ENCODE measurements around the gene CEP112.
A peak's percentile ranks its signal among the peaks of the same experiment; 100 is the strongest.

Gene CEP112

DNA sequence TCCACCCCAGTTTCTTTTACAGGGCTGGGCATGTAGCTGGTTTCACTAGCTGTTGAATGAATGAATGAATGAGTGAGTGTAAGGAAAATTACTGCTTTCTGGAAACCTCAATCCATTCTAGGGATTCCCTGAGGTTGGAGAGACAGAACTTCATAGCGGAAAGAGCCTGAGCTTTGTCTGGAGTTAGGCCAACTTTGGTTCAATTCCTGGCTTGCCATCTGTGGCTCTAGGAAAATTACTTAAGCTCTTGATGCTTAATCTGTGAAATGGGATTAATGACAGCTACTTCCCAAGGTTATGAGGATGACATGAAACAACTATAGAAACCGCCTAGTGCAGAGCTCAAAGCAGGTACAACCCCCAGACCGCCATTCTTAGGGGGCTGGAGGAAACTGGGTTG is 554.1 kb downstream of the CEP112 start:
- DNase-seq (ENCODE audit: low spot score) = no peak

DNA sequence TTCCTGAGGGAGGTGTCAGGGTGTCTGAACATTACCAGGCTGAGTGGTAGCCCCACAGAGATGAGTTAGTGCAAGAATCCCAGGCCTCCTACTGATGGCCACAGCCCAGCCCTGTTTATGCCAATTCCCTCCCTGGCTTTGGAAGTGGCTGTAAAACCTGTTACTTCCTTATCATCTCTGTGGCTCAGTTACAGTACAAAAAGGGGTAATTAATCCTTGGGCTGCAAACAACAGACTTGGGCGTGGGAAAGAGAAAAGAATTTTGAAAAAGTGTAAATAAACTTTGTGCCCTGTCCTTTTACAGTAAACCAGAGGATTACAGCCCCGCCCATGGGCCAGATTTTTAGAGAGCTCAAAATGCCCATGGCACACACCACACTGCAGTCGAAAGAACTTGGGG is 557.4 kb downstream of the CEP112 start:
- no peak for DNase-seq (ENCODE audit: low spot score)

- no peak for DNase-seq (ENCODE audit: low spot score)
These were observed 557.9 kb downstream of the CEP112 start for GRCh38 chr17:65633988-65634387.

- no peak for DNase-seq (ENCODE audit: low spot score)
These were observed 558.6 kb downstream of the CEP112 start for GRCh38 chr17:65633146-65633881.

DNA sequence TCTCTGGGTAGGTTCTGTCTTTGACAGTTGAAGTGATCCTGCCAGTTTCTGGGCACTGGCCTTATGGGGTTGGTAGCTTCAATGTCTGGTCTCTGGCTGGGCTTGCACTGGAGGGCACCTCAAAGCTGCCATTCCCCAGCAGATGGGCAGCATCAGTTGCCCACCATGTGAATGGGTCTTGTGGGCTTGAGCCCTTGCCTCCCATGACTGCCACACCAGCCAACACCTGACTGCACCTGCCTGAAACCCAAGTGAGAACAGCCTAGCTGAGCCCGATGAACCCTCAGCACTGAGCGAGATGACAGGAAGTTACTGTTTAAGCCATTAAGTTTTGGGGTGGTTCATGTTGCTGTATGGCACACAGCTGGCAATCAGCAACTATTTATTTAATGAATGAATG is 561.4 kb downstream of the CEP112 start:
- DNase-seq (ENCODE audit: low spot score) = no peak

GRCh38 chr17:65629234-65629690 is 562.7 kb downstream of the CEP112 start:
- no peak for DNase-seq (ENCODE audit: low spot score)

GRCh38 chr17:65628644-65629036 is 563.3 kb downstream of the CEP112 start:
- no peak for DNase-seq (ENCODE audit: low spot score)

- DNase-seq (ENCODE audit: low spot score) = peak; percentile 55
These were observed 563.9 kb downstream of the CEP112 start for GRCh38 chr17:65627891-65628643.

DNA sequence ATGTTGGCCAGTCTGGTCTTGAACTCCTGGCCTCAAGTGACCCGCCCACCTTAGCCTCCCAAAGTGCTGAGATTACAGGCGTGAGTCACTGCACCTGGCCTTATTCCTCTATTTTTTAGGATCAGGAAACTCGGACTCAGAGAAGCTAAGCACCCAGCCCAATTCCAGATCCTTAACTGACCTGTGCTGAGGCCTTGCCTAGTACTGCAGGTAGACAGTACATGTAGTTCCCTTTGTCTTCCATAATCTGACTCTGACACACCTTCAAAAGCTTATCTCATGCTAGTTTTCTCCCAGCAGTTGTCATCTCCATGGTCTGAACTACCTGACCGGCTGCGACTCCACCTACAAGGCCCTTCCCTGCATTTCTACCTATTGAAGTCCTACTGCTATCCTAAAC is 564.8 kb downstream of the CEP112 start:
- DNase-seq (ENCODE audit: low spot score) = no peak

DNA sequence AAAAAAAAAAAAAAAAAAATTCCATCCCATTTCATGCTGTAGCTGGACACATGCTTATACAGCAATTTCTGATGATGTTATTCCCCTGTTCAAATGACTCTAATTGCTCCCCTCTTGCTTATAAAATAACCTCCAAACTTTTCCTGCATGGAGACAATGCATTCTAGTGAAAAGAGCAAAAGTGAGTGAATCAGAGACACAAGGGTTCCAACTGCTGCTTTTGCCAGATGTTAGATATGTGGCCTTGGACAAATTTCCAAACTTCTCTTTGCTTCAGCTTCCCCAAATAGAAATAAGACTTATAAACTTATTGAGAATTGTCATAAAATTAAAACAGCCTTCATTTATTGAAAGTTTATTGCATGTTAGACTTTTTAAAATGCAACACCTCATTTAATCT is 565.5 kb downstream of the CEP112 start:
- no peak for DNase-seq (ENCODE audit: low spot score)

DNA sequence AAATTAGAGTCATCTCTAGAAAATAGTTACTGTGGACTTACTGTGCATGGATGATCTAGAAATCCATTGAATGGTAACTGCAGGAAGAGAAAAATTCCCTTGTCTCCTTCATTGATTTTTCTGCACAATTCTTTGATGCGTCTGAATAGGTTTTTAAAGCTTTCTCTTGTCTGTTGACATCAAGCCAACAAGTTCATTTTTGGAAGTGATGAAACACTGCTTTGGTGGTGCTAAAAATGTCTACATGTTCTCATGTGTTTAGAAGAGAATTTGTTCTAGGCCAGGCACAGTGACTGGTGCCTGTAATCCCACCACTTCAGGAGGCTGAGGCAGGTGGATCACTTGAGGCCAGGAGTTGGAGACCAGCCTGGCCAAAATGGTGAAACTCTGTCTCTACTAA is 573.4 kb downstream of the CEP112 start:
- no peak for DNase-seq (ENCODE audit: low spot score)

DNA sequence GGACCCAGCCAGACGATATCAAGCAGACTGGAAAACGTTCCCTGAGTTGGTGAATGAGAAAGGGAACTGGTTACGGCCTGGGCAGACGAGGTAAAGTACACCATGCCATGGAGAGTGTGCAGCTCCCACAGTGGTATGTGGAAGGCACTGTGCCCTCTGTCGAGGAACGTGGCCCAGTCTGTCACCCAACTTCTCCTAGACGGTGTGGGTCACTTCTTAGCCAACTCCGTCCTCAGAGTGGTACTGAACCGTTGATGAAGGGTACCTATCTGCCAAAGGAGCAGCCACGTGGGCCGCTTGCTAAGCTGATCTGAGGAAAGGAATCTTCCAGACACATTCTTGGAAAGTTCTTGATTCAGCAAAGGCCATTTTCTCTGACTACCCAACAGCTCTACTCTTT is 574.4 kb downstream of the CEP112 start:
- no peak for DNase-seq (ENCODE audit: low spot score)

- no peak for DNase-seq (ENCODE audit: low spot score)
These were observed 582.2 kb downstream of the CEP112 start for GRCh38 chr17:65609749-65610148.

DNA sequence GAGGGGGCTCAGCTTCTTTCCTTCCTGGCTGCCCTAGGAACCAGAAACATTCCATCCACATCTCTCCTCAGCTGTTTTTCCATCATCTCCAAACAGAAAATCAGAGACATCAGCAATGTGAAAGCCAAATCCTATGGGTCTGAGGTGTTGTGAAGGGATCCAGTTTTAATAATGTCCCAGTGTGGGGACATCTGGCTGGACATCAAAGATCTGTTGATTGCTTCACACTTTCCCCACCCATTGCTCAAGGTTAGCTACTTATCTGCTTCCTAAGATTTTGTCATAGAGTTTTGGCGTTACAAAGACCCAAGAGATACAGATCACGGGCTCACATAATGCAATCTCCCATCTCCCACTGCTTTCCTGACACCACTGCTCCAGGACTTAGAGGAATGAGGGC is 582.6 kb downstream of the CEP112 start:
- no peak for DNase-seq (ENCODE audit: low spot score)

DNA sequence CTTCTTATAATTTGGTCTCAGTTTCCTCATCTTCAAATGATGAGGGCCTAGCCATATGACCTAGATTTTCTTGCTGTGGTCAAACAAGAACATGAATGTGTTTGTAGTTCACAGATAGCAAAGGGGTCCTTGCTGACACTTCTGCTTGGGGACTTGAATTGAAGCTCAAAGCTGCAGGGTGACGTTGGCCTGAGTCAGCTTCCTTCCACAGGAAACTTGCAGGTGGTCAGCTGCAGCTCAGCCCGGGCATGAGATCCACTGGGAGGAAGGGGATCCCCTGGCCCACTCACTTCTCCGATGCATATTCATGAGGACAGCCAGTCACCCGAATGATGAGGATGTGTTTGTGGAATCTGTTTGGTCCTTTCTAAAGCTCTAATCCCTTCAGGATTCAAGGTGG is 587.9 kb downstream of the CEP112 start:
- no peak for DNase-seq (ENCODE audit: low spot score)

DNA sequence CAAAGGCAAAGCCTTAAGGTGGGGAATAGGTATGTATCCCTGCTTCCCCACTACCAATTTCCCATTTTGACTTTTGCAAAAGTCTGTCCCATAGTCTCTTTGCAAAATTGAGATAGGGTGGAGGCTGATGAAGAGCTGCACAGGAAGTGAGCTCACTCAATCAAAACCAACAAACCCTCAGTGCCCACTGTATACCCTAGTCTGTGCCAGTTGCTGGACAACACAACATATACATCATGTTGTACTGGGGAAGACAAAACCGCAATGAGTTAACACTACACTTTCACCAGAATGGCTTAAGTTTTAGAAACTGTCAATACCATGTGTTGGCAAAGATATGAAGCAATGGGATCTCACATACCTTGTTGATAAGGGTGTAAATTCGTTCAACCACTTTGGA is 590.1 kb downstream of the CEP112 start:
- DNase-seq (ENCODE audit: low spot score) = no peak

- DNase-seq (ENCODE audit: low spot score) = no peak
These were observed 590.8 kb downstream of the CEP112 start for GRCh38 chr17:65601145-65601544.

- DNase-seq (ENCODE audit: low spot score) = no peak
These were observed 591.4 kb downstream of the CEP112 start for GRCh38 chr17:65600518-65600917.

DNA sequence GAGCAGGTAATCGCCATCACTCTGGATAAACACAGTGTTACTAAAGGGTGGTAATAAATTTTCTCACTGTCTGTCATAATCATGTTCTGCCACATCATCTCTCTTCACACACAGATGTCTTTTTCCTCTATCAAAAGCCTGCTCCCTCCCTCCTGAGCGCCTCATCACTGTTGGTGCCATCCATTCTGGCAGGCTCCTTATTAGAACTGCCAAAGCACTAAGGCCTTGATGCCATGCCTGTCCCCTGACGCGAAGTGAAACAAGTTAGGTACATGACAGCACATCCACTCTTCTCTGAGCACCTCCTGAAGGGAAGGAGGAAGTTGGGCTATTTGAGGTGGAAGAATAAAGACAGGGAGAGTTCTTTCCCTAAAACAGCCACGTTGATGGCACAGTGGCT is 592.3 kb downstream of the CEP112 start:
- DNase-seq (ENCODE audit: low spot score) = no peak

GRCh38 chr17:65598746-65599145 is 593.2 kb downstream of the CEP112 start:
- no peak for DNase-seq (ENCODE audit: low spot score)

GRCh38 chr17:65595071-65595656 is 596.8 kb downstream of the CEP112 start:
- DNase-seq (ENCODE audit: low spot score) = peak; percentile 55

DNA sequence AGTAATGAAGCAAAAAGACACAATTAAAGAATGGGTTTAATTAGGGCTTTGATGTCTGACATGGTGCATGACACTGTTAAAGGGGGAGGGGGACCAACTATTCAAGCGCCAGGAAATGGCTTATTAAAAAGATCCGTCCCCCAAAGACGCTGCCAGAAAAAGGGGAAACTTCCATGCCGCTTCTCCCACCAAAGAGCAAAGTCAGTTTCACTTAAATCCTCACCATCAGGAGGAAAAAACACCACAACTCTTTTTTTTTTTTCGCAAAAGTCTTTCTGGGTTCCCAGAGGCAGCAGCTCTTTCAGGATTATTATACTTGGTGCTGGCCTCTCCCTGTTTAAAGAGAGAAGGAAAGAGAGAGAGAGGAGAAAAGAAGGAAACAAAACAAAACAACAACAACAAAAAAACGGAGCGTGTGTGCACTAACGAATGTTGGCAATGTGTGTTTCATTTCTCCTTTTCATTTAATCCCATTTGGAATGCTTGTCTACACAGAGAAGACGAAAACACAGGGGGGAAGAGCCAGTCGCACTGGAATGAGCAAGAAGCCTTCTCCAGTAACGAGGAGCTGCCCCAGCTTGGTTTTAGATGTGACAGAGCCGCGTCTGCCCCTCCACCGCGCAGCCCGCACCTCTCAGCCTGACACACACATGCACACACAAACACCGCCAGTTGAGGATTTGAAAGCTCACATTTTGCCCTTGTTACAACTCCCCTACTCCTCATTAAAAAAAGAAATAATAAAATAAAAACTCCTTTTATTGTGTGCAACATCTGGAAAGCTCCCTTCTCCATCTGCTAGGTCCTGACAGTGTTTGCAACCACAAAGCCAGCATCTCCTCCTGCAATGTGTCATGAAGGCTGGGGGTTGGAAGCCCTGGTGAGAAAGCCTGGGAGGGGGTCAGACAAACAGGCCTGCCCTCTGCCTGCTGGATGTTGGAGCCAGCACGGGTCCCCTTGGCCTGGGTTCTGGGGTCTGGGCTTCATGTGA is 597.8 kb downstream of the CEP112 start:
- DNase-seq (ENCODE audit: low spot score) = peak; percentile 73

Measured in AG20443 (cell line).